Stimulated activated CD4-positive, alpha-beta T cell treated with anti-CD3 and anti-CD28 coated beads, Interleukin-2, amount 100 ng/mL, for 48 hours (primary cell): ENCODE data around the gene NFATC2IP.
"Not testable (repeated sequence)": the region's sequence is repeated elsewhere in the genome, so short reads cannot be mapped to it uniquely, and the experiment has no call there.

ENCODE experiments used
- DNase-seq, 2 donors: peaks; one replicate each; pipeline ENCODE4 v3.0.0-alpha.2; 2020

The NFATC2IP gene

DNA sequence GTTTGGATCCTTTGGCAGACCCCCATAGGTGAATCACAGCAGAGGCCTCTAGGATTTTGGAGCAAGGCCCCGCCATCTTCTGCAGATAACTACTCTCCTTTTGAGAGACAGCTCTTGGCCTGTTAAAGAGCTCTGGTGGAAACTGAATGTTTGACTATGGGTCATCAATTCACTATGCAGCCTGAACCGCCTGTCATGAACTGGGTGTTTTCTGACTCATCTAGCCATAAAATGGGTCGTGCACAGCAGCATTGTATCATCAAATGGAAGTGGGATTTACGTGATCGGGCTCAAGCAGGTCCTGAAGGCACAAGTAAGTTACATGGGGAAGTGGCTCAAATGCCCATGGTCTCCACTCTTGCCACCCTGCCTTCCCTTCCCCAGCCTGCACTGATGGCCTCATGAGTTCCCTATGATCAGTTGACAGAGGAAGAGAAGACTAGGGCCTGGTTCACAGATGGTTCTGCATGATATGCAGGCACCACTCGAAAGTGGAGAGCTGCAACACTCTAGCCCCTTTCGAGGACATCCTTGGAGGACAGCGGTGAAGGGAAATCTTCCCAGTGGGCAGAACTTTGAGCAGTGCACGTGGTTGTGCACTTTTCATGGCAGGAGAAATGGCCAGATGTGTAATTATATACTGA is 53.9 kb downstream of the NFATC2IP start:
- not testable (repeated sequence) for DNase-seq

DNA sequence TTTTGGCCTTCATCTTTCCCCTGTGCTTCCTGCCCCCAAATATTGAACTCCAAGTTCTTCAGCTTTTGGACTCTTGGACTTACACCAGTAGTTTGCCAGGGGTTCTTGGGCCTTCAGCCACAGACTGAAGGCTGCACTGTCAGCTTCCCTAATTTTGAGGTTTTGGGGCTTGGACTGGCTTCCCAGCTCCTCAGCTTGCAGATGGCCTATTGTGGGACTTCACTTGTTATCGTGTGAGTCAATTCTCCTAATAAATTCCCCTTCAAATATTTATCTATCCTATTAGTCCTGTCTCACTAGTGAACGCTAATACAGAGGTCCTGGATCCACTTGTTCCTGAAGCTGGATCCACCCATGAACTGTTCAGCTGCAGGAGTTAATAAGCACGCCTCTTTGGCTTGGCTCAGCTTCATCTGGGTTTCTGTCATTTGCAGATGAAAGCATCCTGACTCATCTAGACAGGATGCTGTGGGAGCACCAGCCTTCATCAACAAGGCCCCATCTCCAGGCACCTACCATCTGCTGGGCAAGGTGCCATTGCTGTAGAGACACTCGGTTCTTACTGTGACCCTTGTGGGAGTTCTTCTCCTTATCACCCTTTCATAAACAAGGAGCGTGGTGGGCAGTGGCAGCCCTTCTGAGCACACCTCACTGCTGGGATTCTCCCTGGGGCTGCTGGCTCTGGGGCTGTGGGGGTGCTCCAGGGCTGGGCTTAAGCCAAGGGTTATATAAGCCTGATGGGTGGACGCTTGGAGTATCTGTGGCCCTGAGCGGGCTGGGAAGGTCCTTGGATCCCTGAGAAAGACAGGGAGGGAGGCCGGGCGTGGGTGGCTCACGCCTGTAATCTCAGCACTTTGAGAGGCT is 57.2 kb downstream of the NFATC2IP start:
- DNase-seq, result peak; percentile 60 to 63

DNA sequence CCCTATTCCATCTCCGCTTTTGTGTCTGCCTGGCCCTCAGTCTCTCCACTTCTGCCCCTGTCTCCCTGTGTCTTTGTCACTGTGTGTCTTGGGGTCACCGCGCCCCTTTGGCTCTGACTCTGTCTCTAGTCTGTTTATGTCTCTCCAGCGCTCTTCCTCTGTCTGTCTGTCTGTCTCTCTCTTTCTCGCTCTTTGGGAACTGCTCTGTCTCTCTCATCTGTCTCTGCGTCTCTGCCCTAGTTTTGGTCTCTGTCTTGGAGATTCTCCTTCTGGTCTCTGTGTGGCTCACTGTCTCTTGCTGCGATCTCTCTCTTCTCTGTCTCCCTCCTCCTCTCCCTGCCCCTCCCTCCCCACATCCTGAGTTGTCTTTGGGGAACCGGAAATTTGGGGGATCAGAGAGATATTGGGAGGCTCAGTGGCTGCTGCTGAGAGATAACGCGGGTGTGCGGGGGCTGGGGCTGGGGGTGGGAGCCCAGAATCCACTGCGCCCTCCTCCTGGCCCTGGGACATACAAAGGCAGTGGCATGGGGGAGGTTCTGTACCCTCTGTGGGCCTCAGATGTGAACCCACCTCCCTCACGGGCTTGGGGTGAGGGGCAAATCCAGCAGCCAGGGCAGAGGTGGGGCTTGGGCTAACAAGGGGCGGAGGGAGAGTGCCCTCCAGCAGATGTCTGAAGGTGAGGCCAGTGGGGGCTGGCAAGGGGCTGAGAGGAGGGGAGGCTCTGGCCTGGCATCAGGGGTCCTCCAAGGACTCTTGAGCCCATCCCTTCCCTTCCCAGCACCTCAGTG is 58.5 kb downstream of the NFATC2IP start:
- DNase-seq, result no peak

DNA sequence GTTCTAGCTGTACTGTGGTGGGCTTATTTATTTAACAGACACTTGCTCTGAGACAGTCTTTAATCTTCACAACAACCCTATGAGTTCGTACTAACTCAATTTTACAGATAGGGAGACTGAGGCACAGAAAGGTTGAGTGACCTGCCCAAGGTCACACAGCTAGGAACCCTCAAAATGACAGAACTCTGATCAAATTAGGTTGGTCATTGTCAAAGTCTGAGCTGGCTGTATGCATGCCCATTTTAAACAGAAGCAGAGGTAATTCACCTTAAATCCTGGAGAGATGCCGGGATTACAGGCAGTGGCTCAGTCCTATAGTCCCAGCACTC is 59.1 kb downstream of the NFATC2IP start:
- DNase-seq, result no peak

DNA sequence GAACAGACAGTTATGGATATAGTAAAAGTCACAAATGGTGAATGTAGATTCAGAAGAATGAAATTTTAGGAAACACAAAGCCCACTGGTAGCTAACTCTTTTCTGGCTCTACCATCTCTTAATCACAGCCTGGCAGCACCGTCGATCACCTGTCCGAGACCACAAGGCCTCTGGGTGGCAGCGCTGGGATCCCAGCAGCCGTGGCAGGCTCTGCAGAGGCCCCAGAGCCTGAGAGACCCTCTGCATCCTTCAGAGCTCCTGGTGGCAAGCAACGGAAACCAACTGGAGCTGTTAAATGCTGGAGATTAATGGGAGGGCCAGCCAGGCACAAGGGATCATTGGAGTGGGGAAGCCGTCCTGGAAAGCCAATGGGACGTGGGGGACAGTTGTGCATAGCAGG is 60.4 kb downstream of the NFATC2IP start:
- DNase-seq, result no peak

DNA sequence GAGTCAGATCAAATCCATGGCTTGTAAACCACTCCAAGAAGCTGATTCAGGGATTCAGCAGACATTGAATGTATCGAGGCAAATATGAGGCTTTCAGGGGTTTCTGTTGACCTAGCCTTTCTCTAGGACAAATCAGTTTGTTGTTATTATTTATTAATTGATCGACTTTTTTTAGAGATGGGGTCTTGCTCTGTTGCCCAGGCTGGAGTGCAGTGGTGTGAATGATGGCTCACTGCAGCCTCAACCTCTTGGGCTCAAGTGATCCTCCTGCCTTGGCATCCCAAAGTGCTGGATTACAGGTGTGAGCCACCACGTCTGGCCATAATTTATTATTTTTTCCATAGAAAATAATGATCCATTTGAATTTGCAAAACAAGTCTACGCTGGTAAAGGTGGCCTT is 61.1 kb downstream of the NFATC2IP start:
- DNase-seq, result no peak

DNA sequence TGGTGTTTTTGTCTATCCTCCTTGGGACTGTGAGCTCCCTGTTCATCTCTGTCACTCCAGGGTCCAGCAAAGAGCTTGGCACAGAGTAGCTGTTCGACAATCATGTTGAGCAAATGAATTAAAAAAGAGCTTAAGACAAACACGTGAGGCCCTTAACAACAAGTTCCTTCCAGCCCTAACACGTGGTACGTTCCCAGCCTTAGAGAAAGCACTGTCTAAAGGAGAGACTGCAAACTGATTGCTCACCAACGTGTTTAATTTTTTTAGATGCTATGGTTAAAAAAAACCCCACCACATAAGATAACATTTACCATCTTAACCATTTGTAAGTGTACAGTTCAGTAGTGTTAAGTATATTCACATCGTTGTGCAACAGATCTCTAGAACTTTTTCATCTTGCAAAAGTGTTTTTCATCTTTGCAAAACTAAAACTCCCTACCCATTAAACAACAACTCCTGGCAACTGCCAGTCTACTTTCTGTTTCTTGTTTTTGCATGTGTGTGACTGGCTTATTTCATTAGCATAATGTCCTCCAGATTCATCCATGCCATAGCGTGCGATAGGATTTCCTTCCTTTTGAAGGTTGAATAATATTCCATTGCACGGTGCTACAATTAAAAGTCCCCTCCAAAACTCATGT is 62.3 kb downstream of the NFATC2IP start:
- DNase-seq, result no peak

DNA sequence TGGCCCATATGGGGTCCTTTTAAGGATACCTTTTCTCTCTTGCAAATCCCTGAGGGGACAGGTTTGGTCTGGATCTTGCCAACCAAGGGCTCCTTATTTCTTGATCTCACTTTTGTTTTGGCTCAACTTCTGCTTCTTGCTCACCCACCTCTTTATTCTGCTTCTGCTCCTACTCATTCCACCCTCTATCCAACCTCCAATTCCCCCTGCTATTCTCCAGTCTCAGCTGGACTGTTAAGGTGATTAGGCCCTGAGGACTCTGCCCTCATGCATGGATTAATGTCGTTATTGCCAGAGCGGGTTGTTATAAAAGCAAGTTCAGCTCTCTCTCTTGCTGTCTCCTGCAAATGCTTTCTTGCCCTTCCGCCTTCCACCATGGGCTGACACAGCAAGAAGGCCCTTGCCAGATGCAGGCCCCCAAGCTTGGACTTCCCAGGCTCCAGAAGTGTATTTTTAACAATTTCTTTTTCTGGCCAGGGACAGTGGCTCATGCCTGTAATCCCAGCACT is 63.9 kb downstream of the NFATC2IP start:
- DNase-seq, result no peak
